HT-29 (cell line): ENCODE measurements around the gene DCP1A. TPM values are rescaled to one million over a fixed set of nuclear protein-coding genes. Genes with fewer than 3 reads are reported as not detected.
"Not testable (repeated sequence)": the region's sequence is repeated elsewhere in the genome, so short reads cannot be mapped to it uniquely, and the experiment has no call there.

Experiments used
- DNase-seq: peaks from one replicate; pipeline ENCODE4 v3.0.0-alpha.2; 2015; ENCODE audit warnings: low spot score
- total RNA-seq: library from RNA; depleted of rRNA; stranded (reverse); fragments of >200 nt; shearing (Covaris generic); gene quantifications from 2 replicates; pipeline ENCODE4 v1.2.3, GENCODE V29; 2014; rRNA removed

Gene DCP1A
- total RNA-seq, result 7.3 and 9.4 TPM in 2 replicates

DNA sequence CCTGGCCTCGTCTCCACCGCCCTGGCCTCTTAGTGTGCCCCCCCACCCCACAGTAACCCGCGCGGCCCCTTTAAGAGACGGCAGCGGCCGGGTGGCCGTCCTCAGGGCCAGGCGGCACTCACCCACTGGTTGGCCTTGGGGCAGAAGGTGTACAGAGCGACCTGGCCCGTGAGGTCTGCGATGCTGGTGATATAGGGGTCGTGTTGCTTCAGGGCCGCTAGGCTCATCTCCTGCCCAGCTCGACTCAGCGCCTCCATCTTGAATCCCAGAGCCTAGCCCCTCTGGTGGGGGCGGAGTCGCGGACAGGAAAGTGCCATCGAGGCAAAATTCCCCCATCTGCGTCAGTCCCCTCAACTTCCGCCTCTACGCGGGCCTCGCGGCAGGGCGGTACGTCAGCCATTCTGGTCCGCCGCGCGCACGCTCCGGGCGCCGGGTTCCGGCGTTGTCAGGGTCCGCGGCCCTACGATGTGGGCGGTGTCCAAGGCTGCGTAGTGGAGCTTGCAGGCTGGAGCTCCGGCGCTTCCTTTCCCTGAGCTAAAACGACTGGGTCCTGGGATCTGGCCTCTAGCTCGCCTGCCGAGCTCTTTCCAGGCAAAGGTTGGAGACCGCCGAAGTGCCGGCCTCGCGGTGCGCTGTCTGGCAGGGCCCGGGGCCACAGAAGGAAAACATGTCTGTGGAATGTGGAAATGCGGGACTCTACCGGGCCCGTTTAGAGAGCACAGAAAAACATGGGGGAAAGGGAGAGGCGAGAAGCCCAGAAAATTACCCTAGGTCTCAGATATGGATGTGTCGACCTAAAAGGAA lies at the start of gene DCP1A:
Gene DCP1A, minus strand, starts transcription at position 283 of the 804 bp plus-strand sequence. Its CDS starts 26 bp downstream, at position 257.
- peak; percentile 88 for DNase-seq

DNA sequence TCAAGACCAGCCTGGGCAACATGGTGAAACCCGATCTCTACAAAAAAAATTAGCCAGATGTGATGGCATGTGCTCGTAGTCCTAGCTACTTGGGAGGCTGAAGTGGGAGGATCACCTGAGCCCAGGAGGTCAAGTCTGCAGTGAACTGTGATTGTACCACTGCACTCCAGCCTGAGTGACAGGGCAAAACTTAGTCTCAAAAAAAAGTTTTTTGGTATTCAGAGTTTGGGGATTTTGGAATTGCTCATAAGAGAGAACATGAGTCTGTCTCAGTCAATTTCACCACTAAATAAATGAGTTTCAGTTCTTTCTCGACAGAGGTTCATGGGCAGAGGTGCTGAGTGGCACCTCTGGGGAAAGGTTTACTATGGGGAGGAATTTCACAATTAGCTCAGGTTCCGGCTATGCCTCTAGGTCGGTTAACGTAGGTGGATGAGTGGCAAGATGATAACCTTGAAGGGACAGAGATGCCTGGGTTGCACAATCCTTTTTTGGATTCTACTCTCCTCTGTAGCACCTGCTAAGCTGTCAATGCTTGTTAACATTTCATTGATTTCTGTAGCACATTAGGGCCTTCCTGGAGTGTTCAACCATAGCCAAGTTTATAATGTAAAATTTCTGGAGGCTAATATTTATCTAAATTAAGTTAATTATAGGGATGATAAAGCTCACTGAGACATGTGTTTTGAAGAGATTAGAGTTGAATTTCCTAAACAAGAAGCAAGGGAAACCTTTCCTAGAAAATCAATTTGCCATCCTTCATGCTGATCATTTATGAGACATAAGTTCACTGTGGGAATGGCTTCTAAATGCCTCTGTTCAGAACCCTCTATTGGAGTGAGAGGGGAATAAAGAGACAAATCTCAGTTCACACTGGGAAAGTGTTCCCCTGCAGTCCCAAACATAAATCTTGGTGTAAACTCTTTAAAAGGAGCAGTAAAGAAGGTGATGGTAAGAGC lies 37.4 kb upstream of the DCP1A start:
- no peak for DNase-seq

DNA sequence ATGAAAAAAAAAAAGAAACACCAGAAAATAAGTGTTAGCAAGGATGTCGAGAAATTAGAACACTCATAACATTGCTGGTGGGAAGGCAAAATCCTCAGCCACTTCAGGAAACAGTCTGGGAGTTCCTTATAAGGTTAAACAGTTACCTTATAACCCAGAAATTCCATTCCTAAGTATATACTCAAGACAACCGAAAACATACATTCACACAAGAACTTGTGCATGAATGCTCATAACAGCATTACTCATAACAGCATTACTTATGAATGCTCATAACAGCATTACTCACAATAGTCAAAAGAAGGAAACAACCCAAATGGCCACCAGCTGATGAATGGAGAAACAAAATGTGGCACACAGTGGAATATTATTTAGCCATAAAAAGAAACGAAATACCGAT lies 34.8 kb upstream of the DCP1A start:
- no peak for DNase-seq

DNA sequence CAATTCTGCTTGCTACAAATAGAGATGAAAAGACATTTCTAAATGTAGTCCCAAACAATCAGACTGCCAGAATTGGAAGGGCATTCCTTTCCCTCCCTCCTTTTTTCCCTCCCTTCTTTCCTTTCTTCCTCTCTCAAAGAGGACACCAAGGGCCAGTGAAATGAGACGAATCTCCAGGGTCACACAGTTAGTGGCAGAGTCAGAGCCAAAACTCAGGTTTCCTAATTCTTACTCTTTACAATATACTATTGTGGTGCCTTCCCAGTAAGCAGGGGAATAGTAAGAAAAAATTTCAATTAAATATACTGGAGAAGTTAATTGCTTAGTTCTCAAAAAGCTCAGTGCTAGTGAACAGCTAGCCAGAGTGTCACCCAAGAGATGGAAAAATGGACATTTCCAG lies 33.0 kb upstream of the DCP1A start:
- no peak for DNase-seq

DNA sequence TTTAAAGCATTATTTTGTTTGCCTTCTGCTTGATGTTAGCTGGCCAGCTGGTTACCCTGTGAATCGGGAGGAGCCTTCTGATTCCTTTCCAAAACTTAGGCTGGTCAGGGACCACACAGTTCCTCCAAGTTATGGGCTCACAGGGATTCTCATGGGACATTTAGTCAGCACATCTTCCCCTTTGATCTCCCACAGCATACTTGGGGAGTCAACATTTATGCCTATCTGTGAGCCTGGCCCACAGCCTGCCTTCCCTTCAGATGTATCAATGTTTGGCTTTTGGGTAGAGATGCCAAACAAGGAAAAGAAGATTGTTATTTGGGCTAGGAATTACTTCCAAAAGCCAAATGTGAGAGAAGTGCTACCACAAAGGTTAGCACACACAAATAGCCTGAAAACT lies 32.6 kb upstream of the DCP1A start:
- no peak for DNase-seq

DNA sequence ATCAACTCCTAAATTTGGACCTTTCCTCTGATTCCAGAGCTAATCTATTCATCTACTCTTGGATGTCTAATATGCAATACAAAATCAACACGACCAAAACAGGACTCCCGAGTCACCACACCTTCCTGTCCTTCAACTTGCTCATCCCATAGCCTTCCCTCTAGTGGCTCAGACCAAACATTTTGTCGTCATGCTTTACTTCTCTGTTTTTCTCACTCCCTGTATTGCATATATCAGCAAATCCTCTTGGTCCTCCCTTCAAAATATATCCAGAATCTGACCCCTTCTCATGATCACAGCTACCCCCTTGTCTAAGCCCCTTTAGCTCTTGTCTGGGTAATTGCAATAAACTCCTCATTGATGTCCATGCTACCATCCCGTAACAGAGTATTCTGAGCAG lies 30.5 kb upstream of the DCP1A start:
- no peak for DNase-seq

DNA sequence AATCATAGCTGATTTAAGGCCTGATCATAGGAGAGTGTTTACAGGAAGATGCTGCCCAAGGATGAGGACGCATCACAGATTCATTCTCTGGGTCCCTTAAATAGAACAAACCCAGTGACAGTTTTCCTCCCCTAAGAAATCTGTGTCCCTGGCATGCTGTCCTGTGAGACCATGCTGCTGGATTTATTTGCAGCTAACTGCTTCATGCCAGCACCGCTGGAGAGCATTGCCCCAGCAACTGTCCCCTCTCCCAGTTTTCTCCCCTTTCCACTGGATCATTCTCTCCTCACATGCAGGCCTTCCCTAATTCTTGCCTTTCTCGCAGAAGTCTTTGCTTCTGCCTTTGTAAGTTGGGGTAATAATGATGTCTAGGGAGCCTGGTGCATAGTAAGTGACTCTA lies 29.3 kb upstream of the DCP1A start:
- no peak for DNase-seq

DNA sequence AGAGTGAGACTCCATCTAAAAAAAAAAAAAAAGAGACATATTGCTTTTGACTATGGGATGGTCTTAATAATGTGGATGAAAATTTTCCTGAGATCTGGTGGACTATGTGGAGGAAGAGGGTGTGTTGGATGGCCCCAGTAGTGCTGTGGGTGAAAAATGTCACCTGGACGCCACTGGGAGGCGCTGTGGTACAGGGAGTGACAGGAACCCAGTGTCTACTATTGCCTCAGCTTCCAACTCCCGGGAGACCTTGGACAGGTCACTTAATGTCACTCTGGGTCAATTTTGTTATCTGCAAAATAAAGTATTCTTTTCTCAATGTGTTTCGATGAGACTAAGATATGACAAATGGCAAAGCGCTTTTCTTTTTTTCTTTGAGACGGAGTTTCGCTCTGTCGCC lies 27.7 kb upstream of the DCP1A start:
- DNase-seq, result peak; percentile 71

DNA sequence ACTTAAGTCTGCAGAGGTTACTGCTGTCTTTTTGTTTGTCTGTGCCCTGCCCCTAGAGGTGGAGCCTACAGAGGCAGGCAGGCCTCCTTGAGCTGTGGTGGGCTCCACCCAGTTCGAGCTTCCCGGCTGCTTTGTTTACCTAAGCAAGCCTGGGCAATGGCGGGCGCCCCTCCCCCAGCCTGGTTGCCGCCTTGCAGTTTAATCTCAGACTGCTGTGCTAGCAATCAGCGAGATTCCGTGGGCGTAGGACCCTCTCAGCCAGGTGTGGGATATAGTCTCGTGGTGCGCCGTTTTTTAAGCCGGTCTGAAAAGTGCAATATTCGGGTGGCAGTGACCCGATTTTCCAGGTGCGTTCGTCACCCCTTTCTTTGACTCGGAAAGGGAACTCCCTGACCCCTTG lies 23.4 kb upstream of the DCP1A start:
- DNase-seq, result not testable (repeated sequence)

DNA sequence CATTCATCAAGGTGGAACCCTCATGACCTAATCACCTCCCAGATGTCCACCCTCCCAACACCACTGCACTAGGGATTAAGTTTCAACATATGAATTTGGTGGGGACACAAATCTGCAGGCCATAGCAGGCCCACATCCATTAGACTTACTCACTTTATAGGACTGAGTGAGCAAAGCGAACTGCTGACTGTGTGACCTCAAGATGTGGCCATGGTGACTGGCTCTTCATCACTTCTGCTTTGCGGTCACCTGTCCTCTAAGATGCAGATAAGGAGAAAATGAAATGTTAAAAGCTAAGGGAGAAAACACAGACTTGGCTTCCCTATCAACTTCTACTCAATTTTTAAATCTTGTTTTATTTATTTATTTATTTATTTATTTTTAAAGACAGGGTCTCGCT lies 14.5 kb upstream of the DCP1A start:
- DNase-seq, result no peak

DNA sequence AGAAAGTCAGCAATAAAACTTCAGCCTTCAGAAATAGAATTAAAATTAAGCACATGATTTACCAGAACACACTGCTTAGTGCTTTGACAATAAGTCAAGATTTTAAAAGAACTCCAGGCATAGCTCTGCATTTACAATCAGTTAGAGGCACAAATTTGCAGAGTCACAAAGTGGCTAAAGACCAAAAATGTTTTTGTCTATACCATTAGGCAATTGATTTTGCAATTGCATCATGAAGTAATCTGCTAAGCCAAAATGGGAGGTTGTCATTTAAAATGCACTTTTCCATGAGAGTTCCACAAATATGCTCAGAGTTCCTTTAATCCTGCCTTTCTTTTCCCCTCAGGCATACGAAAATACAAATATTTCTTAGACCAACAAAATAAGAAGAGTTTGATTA lies 10.1 kb upstream of the DCP1A start:
- no peak for DNase-seq

DNA sequence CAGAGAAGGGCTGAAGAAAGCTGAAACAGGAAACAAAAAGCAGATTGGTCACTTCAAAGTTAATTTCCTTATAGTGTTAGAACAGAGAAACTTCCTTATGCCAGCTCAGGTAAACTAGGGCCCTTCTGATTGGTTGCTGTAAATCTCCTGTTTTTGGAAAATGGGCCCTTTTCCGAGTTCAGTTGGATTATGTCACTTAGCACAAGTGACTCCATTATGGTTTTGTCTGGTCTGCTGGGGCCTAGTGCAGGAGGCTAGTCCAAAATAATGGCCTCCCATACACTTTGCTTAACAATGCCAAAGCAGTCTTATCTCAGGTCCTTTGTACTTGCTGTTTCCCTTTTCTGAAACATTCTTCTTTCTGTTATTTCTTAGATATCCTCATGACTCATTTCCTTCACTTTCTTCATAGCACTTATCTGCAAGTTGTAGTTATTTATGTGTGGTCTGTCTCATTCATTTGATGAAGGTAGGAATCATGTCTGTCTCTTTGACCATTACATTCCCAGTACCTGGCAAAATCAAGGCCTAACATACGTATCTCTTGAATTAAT lies 7.7 kb upstream of the DCP1A start:
- no peak for DNase-seq

DNA sequence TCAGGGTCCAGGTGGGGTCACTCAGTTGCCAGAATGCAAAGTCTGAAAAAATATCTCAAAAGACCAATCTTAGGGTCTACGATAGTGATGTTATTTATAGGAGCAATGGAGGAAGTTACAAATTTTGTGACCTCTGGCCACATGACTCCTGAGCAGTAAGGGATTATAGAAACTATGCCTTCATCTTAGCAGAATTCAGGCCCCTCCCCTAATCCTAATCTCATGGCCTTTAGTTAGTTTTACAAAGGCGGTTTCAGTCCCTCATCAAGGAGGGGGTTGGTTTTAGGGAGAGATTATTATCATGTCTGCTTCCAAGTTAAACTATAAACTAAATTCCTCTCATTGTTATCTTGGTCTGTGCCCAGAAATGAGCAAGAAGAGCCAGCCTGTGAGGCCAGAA lies 5.9 kb upstream of the DCP1A start:
- no peak for DNase-seq

DNA sequence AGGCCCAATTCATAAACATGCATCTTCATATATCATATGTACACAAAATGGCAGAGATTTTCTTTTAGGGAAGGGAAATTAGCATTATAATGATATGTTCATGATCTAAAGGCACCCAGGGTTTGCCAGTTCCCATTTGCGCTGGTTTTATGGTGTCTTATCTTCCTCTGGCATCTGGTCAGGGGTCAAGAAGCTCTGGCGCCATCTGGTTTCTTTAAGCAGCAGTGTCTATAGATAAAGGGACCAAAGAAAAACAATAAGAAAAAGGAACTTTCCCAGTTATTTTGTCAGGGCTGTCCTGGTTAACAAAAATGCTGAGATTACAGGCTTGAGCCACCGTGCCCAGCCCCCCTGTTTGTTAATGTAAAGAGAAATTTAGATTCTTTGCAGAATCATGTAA lies 3.3 kb upstream of the DCP1A start:
- DNase-seq, result peak; percentile 64

DNA sequence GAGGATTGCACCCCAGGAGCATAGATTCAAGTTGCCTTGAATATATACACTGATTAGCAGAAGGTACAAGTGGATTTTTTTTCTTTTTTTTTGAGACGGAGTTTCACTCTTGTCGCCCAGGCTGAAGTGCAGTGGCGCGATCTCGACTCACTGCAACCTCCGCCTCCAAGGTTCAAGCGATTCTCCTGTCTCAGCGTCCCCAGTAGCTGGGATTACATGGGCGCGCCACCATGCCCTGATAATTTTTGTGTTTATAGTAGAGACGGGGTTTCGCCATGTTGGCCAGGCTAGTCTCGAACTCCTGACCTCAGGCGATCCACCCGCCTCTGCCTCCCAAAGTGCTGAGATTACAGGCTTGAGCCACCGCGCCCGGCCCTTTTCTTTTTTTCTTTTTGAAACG lies 775 bp upstream of the DCP1A start:
- not testable (repeated sequence) for DNase-seq

DNA sequence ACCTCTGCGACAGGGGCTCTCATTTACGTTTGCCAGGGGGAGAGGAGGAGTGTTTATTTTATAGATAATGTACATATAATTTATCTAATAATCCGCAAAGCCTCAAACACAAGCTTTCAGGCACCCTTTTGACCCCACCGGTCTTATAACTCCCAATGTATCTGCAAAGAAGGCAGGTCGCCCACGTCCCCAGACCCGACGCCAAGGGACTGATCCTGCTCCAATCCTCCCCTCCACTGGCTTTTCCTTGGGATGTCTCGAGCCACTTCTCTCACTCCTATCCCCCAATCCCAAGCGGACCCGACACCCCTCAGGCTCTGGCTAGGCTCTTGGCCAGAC lies 452 bp downstream of the DCP1A start:
- peak; percentile 2 for DNase-seq

DNA sequence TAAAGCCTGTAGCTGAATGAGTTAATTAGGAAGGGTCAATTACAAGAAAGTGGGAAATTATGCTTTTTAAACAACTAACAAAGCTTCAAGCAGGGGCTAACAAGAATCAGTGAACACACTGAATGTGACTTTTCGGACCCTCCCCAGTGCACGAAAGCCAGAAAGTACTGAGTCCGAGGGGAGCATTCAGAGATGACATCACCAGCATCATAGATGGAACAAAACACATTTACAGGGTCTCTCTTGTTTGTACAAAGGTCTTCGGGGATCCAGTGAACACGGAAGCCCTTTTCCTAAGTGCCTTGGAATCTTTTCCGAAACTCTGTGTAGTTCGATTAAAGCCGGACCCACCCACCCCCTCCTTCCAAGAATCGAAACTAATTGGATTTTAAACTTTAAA lies 829 bp downstream of the DCP1A start:
- peak; percentile 33 for DNase-seq

DNA sequence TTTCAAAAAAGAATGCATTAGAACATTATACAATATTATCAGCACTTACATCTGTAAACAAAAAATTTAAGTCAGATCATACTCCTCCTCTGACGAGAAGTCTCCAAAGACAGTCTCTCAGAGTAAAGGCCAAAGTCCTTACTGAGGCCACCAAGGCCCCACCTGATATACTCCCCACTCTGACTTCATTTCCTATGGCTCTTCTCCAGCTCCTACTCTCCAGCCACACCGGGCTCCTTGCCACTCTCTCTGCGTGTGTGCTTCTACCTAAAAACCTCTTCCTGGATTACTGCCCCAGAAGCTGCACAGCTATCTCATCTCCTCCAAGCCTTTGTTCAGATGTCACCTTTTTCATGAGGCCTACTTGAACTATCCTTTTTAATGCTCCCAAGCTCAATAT lies 5.0 kb downstream of the DCP1A start:
- no peak for DNase-seq

DNA sequence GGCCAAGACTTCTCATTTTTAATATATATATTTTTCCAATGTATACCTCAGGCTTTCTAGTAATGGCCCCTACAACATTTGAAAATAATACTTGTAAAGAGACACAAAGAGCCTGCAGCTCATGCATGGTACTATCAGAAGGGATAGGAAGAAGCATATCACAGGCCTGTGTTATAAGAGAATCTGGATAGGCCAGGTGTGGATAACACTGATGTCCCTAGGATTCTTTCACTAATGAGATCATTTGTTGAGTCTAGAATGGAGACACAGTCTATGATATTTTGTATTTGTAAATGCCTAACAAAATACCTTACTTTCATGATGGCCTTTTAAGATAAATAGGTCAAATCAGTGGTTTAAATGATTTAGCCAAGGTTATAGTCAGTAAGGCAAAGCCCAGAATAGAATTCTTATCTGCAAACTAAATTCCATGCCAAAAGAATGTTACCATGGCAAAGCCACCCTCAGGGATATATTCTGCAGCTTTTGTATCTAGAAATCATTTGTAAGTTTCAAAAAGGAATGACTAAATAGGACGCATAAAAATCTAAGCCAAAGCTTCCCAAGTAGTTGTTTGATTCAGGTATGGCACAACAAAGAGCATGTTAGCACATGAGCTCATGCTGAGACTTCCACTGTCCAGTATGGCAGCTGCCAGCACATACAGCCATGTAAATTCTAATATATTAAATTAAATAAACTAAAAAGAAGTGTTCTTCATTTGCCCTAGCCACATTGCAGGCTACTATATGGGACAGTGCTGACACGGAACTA lies 10.0 kb downstream of the DCP1A start:
- no peak for DNase-seq

DNA sequence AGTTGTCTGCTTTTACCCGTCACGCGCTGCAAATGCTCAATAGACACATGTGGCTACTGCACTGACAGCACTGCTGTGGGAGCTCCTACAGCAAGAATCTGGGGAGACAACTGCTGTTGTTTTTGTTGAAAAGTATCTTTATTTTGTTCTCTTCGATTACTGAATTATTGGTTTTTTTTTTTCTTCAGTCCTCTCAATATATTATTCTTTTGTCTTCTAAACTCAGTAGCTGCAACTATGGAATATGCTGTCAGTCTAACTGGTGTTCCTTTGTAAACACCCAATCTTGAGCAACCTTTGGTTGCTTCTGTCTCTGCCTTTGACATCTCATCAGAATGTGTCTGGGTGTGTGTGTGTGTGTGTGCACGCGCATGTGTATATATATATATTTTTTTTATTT lies 12.6 kb downstream of the DCP1A start:
- DNase-seq, result no peak

DNA sequence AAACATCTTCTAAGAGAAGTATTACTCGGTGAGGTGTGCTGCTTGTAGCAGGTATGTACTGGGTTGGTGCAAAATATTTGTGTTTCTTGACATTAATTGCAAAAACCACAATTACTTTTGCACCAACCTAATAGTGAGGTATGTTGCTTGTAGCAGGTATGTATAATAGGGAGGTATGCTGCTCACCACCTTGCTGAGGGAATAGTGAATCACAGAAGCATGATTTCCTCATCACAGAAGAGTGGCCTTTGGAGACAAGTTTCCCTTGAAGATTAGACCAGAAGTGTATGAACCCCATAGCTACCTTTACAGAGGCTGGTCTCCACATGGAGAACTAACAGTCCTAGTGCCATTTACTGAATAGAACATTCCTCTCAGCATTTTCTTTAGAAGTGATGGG lies 15.5 kb downstream of the DCP1A start:
- DNase-seq, result no peak

DNA sequence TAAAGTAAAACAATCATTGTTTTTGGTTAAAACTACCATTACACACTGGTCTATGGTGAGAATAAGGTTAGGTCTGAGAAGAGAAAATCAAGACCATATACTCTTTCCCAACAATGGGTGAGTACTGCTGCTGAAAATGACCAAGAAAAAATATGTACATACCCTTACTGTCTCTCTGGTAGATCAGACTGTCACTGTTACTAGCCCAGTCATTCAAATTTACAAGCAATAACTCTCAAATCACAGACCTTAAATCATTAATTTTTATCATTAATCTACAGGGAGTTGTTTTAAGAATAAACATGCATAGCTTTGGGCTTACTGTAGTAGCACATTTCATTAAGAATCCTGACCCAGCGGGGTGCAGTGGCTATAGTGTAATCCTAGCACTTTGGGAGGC lies 17.4 kb downstream of the DCP1A start:
- DNase-seq, result no peak
